ENCODE measurements around the gene PPP3R2.
"Not testable (repeated sequence)": the region's sequence is repeated elsewhere in the genome, so short reads cannot be mapped to it uniquely, and the experiment has no call there.

The PPP3R2 gene

GRCh38 chr9:101587332-101588043 lies 7.3 kb downstream of the PPP3R2 start:
- no peak for DNase-seq

GRCh38 chr9:101586651-101587050 lies 8.1 kb downstream of the PPP3R2 start:
- DNase-seq: peak; percentile 9

DNA sequence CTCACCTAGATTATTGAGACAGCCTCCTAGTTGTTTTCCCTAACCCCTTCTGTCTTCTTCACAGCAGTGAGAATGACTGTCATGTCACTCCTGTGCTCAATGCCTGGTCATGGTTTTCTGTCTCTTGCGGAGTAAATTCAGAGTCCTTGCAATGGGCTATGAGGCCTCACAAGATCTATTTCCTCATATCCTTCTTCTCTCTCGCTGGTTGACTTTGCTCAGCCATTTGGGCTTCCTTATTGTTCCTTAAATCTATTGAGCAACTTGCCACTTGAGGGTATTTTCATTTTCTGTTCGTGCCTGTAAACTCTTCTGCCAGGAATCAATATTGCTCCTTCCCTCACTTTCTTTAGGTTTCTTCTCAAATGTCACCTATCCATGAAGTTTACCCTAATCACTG lies 9.0 kb downstream of the PPP3R2 start:
- DNase-seq: no peak

GRCh38 chr9:101582553-101582952 lies 12.2 kb downstream of the PPP3R2 start:
- DNase-seq: no peak

DNA sequence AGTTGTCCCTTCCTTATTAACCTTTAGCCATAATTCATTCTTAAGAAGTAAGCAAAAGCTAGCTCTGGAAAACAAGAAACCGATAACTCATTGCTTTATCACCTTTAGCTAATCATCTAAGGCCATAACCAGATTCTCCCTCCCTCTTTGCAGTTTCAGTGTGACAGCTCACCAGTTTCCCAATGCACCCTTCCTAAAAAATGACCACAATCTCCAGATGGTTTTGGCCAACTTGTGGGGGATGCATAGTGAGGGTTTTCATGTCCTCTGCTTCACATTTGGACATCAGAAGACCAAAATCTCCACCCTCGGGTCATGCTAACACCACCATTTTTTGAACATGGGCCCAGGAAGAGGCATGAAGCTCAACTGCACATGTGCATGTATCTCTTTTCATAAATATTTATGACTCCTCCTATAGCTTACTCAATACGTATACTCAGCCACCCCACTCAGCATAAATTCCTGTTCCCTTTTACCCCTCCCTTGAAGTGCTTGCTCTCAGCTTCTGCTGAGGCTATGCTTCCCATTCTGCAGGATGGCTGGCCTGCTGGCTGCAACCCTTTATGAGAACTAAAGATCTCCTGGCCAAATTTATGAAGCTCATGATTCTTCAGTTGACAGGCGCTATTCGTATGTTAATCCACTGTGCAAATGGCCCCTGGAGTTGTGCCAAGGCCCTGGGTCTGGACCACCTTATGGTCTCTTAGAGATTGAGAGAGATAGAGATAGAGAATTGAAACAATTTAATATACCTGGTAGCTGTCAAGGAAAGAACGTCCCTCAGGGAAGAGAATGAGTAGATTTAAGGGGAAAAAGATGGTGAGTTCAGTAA lies 14.8 kb downstream of the PPP3R2 start:
- DNase-seq: no peak

DNA sequence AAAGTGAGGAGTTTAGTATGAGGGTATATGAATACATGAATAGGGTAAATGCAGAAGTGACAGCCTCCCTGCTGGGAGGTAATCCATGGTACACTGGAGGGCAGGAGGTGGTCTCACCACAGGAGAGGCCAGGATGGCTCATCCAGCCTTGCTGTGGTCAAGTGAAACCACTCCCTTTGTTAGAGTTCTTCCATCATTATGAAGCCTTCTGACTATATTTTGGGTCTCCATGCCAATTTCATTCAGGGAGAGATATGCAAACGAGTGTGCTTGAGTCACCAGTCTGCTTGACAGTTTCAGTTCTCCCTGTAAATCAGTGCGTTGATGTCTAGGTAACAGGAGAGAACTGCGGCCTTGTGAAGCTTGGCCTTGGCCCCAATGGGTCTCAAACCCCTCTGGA lies 16.4 kb downstream of the PPP3R2 start:
- DNase-seq: no peak

DNA sequence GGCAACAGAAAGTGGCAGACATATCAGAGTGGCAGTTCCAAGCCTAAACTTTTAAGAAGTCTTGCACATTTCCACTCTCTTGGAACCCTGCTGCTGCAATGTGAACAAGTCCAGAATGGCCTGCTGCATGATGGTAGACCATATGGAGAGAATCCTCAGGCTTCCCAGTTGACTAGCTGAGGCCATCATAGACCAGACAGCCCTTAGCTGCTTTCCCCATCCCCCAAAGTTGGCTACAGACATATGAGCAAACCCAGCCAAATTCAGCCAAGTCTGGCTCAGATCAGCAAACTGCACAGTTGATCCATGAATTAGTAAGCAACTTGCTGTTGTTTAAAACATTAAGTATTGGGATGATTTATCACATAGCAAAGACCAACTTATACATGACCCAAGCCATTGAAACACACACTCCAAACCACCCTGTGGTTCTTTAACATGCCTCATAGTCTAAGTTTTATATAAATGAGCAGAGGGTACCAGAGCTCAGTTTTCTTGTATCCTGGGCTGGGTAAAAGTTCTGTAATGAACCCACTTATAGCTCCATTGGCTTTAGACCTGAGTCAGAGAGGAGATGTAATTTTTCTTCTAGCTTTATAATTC lies 19.9 kb downstream of the PPP3R2 start:
- no peak for DNase-seq

DNA sequence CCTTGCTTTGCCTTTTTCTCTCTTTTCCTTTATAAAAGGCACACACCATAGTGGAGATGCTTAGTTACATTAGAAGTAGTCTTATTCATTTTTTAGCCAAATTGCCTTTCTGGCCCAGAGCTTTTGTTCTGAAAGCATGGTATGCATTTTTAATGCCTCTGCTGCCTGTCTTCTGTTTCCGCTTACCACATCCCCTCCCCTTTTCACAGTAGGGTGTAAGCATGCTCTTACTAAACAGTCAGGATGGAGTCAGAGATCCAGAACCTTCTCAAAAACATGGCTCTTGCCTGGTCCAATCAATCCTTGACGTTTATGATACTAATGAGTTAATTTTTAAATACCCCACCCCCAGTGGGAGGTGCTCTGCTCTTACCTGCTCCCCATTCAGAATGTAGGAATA lies 22.5 kb downstream of the PPP3R2 start:
- no peak for DNase-seq

DNA sequence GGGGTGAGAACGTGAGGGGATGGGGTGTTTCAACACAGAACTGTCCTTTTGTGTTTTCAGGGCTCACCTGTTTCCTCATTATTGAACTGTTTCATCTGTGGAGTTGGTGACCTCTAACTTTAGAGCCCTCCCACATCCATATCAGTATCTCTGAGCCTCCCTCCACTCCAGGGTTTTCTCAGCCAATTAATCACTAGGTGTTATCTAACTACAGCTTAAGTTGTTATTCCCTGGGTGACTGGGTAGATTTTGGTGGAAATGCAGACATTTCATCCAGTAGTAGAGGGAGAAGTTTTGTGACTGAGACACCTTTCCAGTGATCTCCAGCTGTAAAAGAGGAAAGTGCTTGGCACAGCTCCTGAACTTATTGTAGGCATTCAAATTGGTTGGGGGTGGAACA lies 23.7 kb downstream of the PPP3R2 start:
- no peak for DNase-seq

- no peak for DNase-seq
These were observed 24.8 kb downstream of the PPP3R2 start for GRCh38 chr9:101569741-101570501.

DNA sequence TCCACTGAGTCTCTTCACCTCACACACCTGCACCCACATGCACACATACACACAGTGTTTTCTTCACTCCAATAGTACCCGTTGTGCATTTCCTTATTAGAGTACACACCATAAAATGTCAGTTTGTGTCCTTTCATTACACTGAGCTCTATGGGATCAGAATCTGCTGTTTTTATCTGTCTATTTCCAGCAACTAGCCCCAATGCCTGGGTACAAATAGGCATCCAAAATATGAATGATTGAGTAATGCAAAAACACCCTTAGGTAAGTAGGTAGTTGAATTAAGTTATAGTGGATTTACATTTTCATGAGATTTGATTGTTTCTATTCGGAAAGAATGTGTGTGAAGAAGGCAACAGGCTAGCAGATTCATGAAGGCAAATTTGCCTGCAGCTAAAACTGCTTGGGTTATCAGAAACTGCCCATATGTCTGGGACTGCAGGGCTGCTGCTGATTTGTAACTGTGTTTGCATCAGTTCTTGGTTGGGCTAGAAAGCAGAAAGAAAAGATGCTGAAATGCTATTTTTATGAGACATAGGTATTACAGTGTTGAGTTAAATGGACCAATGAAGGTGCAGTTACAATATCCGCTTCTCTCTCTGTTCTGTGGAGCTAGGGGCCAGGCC lies 26.9 kb downstream of the PPP3R2 start:
- DNase-seq: no peak

DNA sequence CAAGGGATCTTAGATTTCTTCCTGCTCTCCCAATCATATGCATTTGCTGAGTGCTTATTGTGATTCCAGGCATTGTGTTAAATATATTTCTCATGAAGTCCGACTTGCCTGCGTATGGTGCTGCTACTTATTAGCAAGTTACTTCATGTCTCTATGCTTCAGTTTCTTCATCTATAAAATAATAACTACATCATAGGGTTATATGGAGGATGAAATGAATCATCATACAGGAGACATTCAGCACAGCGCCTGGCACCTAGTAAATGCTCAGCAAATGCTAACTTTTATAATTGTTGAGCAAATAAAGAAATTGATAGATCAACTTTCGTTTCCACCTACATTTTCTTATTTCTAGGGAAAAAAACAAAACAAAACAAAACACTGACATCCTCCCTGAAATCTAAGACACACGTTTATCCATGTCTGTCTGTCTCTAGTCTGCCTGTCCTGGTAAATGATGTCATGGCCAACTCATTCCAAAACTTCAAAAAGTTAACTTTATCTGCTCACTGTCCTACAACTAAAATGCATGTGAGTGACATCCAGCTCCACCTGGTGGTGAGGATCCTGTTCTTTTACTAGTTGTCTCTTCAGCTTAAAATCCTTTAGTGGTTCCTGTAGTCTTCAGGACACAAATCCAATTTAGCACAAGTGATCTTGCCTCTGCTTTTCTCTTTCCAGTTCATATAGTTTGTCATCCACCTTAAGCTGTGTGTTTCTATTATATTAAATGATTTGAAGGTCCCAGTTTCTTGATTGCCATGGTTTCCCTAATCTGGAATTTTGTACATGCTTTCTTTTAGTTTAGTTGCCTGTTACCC lies 27.7 kb downstream of the PPP3R2 start:
- DNase-seq: peak; percentile 49

- DNase-seq: no peak
These were observed 30.5 kb downstream of the PPP3R2 start for GRCh38 chr9:101564252-101564651.

GRCh38 chr9:101562966-101563365 lies 31.8 kb downstream of the PPP3R2 start:
- no peak for DNase-seq

GRCh38 chr9:101561740-101562139 lies 33.0 kb downstream of the PPP3R2 start:
- no peak for DNase-seq

- not testable (repeated sequence) for DNase-seq
These were observed 45.2 kb downstream of the PPP3R2 start for GRCh38 chr9:101549472-101550098.

DNA sequence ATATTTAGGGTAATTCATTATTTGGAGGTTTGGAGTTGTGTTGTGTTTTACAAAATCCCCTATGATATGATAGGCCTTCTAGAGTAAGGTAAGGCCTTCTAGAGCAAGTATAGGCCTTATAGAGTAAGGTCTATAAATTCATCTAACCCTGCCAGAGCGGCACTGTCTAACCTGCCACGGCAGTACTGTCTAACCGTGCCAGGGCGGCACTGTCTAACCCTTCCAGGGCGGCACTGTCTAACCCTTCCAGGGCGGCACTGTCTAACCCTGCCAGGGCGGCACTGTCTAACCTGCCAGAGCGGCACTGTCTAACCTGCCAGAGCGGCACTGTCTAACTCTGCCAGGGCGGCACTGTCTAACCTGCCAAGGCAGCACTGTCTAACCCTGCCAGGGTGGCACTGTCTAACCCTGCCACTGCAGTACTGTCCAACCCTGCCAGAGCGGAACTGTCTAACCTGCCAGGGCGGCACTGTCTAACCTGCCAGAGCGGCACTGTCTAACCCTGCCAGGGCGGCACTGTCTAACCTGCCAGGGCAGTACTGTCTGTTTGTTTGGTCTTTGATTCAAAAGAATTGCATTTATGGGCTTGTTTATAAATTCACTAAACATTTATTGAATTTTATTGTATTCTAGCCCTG lies 51.6 kb downstream of the PPP3R2 start:
- no peak for DNase-seq

Data from stimulated activated CD4-positive, alpha-beta T cell treated with anti-CD3 and anti-CD28 coated beads, Interleukin-15, amount 100 ng/mL, for 24 hours (primary cell).